HepG2 (cell line): ENCODE measurements around the gene LRRC45.

Experiments
- CTCF ChIP-seq: sonication (generic); formaldehyde crosslinking; IDR thresholded peaks from 2 replicates; pipeline ENCODE4 v1.5.0; 2020; ENCODE audit warnings: mild to moderate bottlenecking, missing genetic modification reagents, moderate library complexity
- GABPA ChIP-seq, 2 experiments: IDR thresholded peaks; 2 replicates each; pipeline ENCODE4 v1.6.1; 2011 to 2016; ENCODE audit warnings: low read depth in 2 of 2, low read length in 1 of 2, missing biosample characterization in 1 of 2, missing genetic modification characterization in 1 of 2
- ZNF703 ChIP-seq: sonication (generic); formaldehyde crosslinking; IDR thresholded peaks from 2 replicates; pipeline ENCODE4 v1.5.1; 2020; ENCODE audit warnings: missing genetic modification reagents, mild to moderate bottlenecking, moderate library complexity, borderline replicate concordance

- TF ChIP-seq CTCF (CRISPR knock-in tag) = no peak
- TF ChIP-seq ZNF703 (CRISPR knock-in tag) = no peak
- TF ChIP-seq GABPA (IDR thresholded peaks at IDR 0.05; ENCODE audit: low read depth, low read length) = no peak
- no peak for TF ChIP-seq GABPA (CRISPR knock-in tag; IDR thresholded peaks at IDR 0.05; ENCODE audit: low read depth)
These were observed 1.2 kb upstream of the LRRC45 start for GRCh38 chr17:82021900-82022309.
